ENCODE measurements around the gene CNN3. TPM values are rescaled to one million over a fixed set of nuclear protein-coding genes. Genes with fewer than 3 reads are reported as not detected.

Gene CNN3
- total and polyA plus RNA-seq, 2 donors (not counting 3 experiments of a cell fraction or from before 2014, with no cell fraction given): 174 to 392 TPM

- POLR2A ChIA-PET: no interaction called here
- DNase-seq (ENCODE audit: low read depth, low spot score): no peak
- no peak for TF ChIP-seq GATA2 (IDR thresholded peaks at IDR 0.05; ENCODE audit: insufficient read depth, insufficient read length, low read depth, low read length)
- TF ChIP-seq FOS (IDR thresholded peaks at IDR 0.05; ENCODE audit: borderline replicate concordance, insufficient read depth, low read length): no peak
- TF ChIP-seq POLR2A (IDR thresholded peaks at IDR 0.05; ENCODE audit: low read depth, low read length): no peak
- no peak for TF ChIP-seq MAX (IDR thresholded peaks at IDR 0.05; ENCODE audit: insufficient read depth, insufficient read length)
- TF ChIP-seq MYC (IDR thresholded peaks at IDR 0.05; ENCODE audit: low read depth, low read length): no peak
- no peak for TF ChIP-seq EZH2 (IDR thresholded peaks at IDR 0.05; ENCODE audit: borderline replicate concordance, low read depth, low read length, severe bottlenecking)
- TF ChIP-seq POLR2AphosphoS5 (IDR thresholded peaks at IDR 0.05; ENCODE audit: insufficient read depth, low read depth, low read length): no peak
- no peak for TF ChIP-seq JUN (IDR thresholded peaks at IDR 0.05; ENCODE audit: borderline replicate concordance, insufficient read depth, insufficient read length, low read depth)
- TF ChIP-seq CTCF (IDR thresholded peaks at IDR 0.05; ENCODE audit: extremely low read depth in 1 of 2, insufficient read depth in 1 of 2, low read depth in 1 of 2, low read length in 2 of 2): no peak
- Histone ChIP-seq H3K9ac (replicated peaks; ENCODE audit: extremely low read depth, insufficient read depth, low read length) (no peak overlapping the region), H3K9me3 (replicated peaks; ENCODE audit: control insufficient read depth, insufficient read depth, low read length) (no peaks in the 10 kb centered on the region), H3K9me1 (replicated peaks; ENCODE audit: control insufficient read depth, extremely low read depth, insufficient read depth, low read length) (no peaks in the 10 kb centered on the region), H3K27ac (ENCODE audit: insufficient read depth, low read depth, low read length) (no peak overlapping the region), H3K36me3 (ENCODE audit: control insufficient read depth in 2 of 2, extremely low read depth in 1 of 2, insufficient read depth in 2 of 2, low read length in 2 of 2) (no peaks in the 10 kb centered on the region), H3K4me1 (ENCODE audit: control insufficient read depth, extremely low read depth, insufficient read depth, low read length) (peaks cover 16% of the 10 kb centered on the region), H2AFZ (ENCODE audit: low read depth, low read length) (no peak overlapping the region), H3K4me3 (replicated peaks in 1 of 3; ENCODE audit: insufficient read depth in 1 of 3, low read depth in 1 of 3, low read length in 3 of 3) (no peak overlapping the region), H4K20me1 (replicated peaks; ENCODE audit: control insufficient read depth, extremely low read depth, insufficient read depth, low read length) (no peaks in the 10 kb centered on the region), H3K27me3 (ENCODE audit: control insufficient read depth in 2 of 2, insufficient read depth in 2 of 2, low read length in 2 of 2) (no peaks in the 10 kb centered on the region), H3K4me2 (ENCODE audit: insufficient read depth, low read length) (no peak overlapping the region), H3K79me2 (ENCODE audit: control insufficient read depth, insufficient read depth, low read length) (no peaks in the 10 kb centered on the region)
- dilution Hi-C loops (cut with MboI; ENCODE audit: extremely low pct_ligation_motif_present, low sequenced_read_pairs): no loop called here
- no TSS peak for BruUV-seq (replicated peaks)
- CTCF ChIA-PET: interaction anchor here (0.6 to 10.0 kb wide), 6 partner anchors 67 to 381 kb away, joined by 3 to 360 read pairs (median 12); partner anchors contain the start of gene CNN3
- intact Hi-C loops (cut with micrococcal nuclease): loop anchor here (5.0 kb wide), 1 partner anchor 45 kb away; no protein-coding TSS in a partner anchor
- no peak for FAIRE-seq
Measured at GRCh38 chr1:94852788-94853187, 74.1 kb downstream of the CNN3 start.

Measured in endothelial cell of umbilical vein (primary cell).